Non-pigmented ciliary epithelial cell (primary cell): Measurements from ENCODE around the gene MYBPC1.
A peak's percentile ranks its signal among the peaks of the same experiment; 100 is the strongest.
"Not testable (repeated sequence)": the region's sequence is repeated elsewhere in the genome, so short reads cannot be mapped to it uniquely, and the experiment has no call there.

Experiments
- DNase-seq: peaks from one replicate; pipeline ENCODE4 v3.0.0-alpha.2; 2010; ENCODE audit warnings: low read depth

Gene MYBPC1, protein sequence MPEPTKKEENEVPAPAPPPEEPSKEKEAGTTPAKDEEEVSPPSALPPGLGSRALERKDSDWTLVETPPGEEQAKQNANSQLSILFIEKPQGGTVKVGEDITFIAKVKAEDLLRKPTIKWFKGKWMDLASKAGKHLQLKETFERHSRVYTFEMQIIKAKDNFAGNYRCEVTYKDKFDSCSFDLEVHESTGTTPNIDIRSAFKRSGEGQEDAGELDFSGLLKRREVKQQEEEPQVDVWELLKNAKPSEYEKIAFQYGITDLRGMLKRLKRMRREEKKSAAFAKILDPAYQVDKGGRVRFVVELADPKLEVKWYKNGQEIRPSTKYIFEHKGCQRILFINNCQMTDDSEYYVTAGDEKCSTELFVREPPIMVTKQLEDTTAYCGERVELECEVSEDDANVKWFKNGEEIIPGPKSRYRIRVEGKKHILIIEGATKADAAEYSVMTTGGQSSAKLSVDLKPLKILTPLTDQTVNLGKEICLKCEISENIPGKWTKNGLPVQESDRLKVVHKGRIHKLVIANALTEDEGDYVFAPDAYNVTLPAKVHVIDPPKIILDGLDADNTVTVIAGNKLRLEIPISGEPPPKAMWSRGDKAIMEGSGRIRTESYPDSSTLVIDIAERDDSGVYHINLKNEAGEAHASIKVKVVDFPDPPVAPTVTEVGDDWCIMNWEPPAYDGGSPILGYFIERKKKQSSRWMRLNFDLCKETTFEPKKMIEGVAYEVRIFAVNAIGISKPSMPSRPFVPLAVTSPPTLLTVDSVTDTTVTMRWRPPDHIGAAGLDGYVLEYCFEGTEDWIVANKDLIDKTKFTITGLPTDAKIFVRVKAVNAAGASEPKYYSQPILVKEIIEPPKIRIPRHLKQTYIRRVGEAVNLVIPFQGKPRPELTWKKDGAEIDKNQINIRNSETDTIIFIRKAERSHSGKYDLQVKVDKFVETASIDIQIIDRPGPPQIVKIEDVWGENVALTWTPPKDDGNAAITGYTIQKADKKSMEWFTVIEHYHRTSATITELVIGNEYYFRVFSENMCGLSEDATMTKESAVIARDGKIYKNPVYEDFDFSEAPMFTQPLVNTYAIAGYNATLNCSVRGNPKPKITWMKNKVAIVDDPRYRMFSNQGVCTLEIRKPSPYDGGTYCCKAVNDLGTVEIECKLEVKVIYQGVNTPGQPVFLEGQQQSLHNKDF

DNA sequence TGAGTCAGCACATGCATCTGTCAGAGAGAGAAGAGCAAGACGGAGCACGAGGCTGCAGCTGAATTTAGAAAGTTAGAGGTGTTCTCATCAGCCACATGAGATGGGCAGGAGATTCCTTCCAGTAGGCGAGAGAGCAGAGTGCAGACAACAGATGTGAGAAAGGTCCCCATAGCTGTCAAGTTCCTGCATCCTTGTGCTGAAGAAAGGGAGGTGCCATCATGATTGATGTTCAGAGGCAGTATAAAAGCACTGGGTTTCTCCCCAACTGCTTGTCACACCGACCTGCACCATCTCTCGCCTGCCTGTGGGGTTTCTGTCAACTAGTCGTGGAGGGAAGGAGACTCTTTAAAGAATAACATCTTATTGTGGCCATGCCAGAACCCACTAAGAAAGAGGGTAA is at the start of gene MYBPC1:
TSS of gene MYBPC1 (plus strand) at position 272 of the 400 bp plus-strand sequence. CDS start at position 372, 100 bp downstream.
- no peak for DNase-seq

DNA sequence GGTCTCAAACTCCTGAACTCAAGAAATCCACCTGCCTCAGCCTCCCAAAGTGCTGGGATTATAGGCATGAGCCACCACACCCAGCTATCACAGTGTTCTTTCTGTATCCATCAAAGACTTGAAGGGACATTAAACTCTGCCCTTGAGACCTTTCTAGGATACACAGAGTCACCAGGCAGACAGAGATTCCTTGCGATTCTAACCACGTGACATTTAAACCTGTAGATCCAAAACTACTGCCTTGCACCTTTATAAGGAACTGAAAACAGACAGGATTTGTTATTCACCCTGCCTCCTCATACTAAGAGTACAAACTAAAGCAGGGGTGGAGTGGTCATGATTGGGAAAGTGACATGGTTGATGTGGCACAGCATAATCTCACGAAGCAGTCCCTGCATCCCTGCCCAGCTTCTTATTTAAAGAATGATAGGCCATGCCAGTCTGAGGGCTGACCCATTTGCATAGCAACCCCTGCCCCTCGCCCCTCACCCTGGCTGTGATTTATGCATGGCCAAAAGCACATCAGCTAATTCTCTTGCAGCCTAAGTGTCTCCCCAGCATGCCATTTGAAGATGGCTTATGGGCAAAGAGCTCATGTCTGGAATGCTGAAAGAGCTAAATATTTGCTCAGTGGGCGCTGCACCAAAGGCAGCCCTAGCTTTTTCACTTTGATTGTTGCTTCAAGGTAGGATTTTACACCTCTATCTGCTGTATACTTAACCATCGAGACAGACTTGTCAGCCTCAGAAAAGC is 43.2 kb upstream of the MYBPC1 start:
- no peak for DNase-seq

DNA sequence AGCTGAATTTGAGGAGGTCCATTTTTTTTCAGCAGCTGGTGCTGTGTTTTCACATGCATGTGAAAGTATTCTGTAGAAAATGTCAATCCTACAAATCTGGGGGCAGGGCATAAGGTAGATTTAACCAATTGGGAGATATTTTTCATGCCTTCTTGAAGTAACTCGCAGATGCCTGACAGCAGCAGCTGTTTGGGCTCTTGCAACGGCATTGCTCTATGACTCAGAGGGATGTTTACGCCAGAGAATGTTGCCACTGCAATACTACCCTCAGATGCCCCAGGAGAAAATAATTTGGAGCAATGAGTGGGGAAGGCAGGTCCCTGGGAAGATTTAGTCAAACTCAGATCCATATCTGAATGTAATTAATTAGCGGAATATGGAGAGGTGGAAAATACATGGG is 42.5 kb upstream of the MYBPC1 start:
- peak; percentile 20 for DNase-seq

DNA sequence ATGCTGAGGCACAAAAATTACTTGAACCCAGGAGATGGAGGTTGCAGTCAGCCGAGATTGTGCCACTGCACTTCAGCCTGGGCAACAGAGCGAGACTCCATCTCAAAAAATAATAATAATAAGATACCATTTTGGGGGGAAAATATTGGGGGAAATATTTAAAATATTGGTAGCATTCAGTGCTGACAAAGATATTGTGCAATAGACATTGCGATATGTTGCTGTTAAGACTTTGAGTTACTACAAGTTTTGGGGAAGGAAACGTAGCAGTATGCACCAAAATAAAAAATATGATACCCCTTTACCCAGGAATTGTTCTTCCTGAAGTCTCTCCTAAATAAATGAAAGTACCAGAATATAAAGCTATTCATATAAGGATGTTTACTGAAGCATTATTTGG is 37.7 kb upstream of the MYBPC1 start:
- DNase-seq: no peak

DNA sequence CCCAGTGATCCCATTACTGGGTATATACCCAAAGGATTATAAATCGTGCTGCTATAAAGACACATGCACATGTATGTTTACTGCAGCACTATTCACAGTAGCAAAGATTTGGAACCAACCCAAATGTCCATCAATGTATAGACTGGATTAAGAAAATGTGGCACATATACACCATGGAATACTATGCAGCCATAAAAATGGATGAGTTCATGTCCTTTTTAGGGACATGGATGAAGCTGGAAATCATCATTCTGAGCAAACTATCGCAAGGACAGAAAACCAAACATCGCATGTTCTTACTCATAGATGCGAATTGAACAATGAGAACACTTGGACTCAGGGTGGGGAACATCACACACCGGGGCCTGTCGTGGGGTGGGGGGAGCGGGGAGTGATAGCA is 36.0 kb upstream of the MYBPC1 start:
- DNase-seq: not testable (repeated sequence)

DNA sequence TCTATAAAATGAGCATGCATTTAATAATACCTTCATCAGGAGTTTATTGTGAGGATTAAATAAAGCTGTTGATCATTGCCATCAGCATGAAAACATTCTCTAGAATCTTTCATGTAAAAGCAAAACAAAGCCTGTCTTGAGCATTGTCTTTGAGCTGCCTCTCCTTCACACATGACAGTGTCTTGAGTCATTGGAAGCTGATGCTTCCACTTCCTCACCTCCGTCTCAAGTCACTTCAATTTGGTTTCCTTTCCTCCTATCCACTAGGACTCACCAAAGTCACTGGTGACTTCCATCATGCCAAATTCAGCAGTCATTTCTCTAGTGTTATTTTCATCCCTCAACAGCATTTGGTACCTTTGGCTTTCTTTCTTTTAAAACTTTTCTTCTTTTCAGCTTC is 31.6 kb upstream of the MYBPC1 start:
- no peak for DNase-seq

DNA sequence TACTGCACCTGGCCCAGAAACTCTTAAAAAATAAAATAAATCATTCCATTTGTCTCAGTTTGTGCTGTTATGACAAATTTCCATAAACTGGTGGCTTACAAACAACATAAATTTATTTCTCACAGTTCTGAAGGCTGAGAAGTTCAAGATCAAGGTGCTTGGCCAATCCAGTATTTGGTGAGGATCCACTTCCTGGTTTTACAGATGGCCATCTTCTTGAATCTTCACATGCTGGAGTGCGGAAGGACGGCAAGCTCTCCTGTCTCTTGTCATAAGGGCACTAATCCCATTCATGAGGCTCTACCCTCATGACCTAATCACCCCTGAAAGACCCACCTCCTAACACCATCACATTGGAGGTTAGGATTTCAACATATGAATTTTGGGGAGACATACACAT is 29.9 kb upstream of the MYBPC1 start:
- DNase-seq: no peak

DNA sequence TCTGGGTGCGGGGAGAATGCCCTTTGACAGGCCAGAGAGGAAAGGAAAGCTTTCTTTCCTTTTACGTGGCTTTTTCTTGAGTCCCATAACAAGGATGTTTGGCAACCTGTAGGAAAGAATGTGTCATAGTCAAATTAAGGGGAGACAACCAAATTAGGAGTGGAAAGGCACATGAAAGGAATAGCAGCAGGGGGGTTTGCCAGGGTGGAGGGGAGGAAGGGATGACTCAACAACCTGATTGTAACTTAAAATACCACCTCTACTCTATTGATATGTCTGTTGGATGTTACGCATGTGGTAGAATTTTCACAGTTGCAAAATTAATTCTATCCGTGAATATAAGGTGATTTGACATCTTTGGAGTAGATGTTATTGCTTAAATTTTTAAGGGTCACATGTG is 28.5 kb upstream of the MYBPC1 start:
- no peak for DNase-seq

DNA sequence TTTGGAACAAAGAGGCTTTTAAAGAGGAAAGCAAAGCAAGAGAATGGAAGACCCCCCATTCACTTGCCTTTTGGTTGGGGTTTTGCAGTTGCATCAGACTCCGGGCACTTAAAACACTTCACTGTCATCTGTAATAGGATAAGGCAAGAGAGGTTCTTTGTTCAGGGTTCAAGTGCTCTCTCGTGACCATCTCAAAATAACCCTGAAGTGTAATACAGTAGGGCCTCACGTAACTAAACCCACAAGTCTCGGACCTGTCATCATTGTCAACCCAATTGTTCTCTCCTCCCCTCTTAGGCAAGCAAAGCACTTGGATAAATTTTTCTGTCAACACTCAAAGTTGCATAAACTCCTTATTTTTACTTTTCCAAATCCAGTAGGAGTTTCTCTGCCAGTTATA is 26.9 kb upstream of the MYBPC1 start:
- DNase-seq: no peak

DNA sequence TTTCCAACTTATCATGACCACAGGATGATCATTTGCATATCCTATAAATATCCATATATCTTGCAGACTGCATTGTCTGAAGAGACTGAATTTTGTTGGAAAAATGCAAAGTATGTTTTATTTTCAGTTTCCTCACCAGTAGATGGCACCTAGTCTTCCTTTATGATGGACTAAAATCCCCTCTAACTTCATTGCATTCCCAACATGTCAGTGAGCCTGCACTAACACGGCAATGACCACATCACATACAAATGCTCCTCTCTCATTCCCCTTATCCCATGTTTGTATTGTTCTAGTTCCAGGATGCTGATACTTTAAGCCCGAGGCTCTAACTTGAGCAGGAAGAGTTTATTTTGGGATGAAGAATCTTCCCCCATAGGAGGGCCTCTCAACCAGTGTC is 24.7 kb upstream of the MYBPC1 start:
- DNase-seq: peak; percentile 63

DNA sequence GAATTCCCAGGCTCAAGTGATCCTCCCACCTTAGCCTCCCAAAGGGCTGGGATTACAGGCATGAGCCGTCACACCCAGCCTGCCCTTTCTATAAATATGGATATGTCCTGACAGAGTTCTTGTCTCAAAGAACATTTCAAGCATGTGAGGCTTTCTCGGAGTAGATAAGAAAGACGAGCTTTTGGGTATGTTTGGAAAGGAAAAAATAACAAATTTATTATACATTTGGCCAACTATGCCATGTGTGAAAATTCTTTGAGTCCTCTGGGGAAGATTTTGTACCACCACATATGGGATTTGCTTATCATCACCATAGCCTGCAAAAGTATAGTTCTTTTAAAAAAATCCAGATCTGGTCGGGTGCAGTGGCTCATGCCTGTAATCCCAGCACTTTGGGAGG is 23.7 kb upstream of the MYBPC1 start:
- DNase-seq: no peak

DNA sequence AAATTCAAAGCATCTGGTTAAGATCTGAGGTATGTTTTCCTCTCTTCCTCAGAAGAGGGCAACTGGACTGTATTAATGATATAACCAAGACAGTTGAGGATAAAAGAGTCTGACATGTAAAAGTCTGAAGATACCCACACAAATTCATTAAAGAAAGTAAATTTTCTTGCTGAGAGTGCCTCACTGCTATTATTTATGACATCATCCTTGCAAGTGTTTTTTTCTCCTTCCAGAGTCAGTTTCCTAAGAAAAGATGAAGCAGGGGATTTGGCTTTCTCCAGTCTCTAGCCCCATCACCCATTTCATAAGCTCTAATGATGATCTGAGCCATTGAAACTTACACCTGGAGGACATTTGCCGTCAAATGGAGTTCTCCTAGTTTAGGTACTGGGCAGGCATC is 21.0 kb upstream of the MYBPC1 start:
- DNase-seq: no peak

DNA sequence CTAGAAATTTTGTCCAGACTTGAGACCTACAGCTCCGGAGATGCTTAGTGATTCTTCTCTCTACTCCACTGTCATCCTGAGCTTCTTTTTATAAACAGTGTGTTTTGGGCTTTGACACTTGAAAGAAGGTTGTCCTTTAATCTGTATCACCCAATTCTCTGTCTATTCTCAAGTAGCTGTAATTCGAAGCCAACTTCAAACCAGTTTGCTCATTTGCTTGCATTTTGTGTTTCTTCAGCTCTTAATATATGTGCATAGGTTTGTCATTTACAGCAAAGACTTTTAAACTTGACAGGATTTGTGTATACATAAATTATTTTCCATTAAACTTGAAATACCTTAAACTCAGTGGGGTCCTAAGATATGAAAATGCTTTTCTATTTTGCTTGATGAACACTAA is 16.4 kb upstream of the MYBPC1 start:
- DNase-seq: no peak

DNA sequence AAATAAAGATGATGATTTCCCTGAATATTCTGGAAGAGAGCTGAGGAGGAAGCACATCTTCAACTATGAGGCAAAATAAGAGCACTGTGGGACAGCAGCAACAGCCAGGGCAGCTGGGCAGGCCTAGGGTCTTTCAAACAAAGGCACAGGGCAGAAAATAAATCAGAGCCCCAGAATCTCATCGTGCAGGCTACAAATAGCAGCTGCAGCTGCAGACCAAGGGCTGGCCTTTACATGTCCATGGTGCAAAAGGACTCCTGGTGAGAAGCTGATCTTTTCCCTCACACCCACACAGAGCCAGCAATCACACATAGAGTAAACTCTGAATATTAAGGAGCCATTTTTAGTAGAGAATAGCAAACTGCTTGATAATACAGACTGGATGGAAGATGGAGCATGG is 13.6 kb upstream of the MYBPC1 start:
- no peak for DNase-seq

DNA sequence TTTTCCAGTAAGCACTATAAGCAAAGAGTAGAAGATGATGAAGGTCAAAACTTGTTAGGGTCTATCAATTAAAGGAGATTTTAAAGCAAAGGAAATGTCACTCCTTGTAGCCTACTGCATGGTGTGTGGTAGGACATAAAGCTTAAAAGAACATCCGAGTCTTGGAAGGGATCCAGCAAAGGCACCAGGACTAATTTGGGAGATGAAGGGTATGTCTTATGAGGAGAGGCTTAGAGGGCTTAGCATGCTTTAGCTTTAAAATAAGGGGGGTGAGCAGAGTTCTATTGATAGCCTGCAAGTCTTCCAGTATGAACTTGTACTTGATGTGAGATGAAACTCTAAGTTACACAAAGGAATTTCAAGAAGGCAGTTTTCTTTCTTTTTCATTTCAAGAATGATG is 11.8 kb upstream of the MYBPC1 start:
- no peak for DNase-seq

DNA sequence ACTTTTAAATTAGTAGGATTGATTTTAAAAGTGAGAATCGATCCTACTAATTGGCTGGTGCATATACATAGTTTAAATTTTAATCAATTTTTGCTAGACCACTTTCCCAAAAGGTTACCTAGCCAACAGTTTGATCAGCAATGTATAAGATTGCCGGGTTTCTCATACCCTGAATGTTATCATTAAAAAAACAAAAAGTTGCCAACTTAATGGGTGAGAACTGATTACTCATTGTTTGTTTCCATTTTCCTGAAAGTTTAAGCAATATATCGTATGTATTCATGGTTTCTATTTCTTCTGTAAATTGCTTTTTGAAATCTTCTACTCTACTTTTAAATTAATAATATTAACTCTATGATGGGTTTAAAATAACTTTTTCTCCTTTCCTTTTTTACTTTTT is 4.4 kb upstream of the MYBPC1 start:
- no peak for DNase-seq

DNA sequence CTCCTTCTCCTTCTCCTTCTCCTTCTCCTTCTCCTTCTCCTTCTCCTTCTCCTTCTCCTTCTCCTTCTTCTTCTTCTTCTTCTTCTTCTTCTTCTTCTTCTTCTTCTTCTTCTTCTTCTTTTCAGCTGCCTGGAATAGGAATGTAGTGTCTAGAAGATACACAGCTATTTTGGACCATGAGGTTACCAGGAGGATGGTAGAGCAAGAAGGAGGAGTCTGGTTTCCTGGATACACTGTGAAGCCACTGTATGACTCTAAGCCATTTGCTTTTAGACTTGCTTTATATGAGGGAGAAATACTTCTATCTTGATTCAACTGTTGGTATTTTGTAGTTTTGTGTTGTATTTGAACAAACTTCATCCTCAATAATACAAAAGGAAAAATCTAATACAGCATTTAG is 3.0 kb upstream of the MYBPC1 start:
- no peak for DNase-seq

DNA sequence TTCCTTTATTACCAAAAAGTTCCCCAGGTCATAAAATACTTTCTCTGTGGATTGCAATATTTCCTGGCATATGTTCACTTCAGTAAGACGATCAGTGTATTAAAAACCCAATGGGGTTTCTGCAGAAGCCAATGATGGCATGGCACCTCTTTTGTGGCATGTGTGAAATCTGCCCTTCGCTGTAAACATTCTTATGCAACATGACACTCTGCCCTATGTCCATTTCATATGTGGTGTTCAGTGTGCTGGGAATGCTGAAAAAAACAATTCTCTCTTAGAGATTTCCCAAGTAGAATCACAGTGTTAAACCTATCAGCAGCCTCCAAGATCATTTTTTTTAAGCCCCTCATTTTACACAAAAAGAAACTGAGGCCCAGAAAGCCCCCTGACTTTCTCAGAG is 2.3 kb upstream of the MYBPC1 start:
- DNase-seq: no peak

DNA sequence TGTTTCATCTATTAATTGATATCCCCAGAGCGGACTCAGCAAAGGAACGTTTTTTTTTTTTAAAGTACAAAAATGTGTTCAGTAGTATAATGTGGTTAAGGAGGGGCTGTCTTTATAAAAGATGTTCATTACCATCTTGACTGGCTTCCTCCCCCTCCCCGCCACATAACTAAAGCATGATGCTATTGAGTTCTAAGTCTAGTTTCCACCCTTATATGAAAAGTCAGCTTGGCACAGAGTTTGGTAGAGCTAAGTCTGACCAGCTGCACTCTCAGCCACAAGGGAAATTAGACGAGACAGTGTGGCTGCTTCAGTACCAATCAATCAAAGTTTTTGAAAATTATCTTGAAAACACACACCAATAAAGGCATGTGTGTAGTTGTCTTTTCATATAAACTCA is 1.9 kb upstream of the MYBPC1 start:
- DNase-seq: no peak

DNA sequence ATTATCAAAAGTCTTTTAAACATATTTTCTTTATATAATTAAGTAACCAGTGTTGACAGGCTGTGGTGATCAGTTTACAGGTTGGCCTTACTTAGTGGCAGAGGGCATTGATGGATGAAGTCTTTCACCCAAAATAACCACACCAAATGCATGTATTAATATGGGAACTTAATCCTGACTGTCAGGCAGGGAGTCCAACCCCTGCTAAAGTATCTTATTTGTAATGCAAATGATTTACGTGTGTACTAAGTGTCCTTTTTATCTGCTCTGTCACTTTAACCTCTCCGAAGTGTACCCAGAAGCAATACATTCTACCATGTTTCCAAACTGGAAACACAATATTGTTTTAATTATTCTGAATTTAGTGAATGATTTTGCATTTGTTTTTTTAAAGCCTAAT is 1.4 kb downstream of the MYBPC1 start:
- DNase-seq: no peak

DNA sequence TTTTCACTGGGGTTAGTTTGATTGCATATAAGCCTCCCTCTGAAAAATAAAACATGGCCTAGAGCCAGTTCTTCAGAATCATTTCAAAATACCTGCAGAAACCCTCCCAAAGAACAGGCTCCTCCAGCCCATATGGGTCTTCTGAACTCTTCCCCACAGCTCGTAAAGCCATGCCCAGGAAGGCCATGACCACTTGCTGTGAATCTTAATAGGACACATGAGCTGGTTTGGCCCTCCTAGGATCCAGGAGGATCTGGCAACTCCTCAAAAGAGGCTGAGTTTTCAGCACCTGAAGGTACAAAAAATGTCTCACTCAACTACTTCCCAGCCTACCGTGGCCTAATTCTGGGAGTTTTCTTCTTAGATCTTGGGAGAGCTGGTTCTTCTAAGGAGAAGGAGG is 2.4 kb downstream of the MYBPC1 start:
- no peak for DNase-seq

DNA sequence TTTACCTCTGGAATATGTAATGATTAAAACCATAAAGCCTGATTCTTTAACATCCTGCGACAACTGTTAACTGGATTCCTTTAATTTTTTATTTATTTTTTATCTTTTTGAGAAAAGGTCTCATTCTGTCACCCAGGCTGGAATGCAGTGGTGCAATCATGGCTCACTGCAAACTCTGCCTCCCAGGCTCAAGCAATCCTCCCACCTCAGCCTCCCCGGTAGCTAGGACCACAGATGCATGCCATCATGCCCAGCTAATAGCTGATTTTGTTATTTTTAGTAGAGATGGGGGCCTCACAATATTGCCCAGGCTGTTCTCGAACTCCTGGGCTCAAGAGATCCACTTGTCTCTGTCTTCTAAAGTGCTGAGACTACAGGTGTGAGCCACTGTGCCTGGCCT is 3.7 kb downstream of the MYBPC1 start:
- DNase-seq: no peak
